Neural cell (in vitro differentiated cells): Measurements from ENCODE around the gene ACTL9.

ENCODE experiments used
- EP300 ChIP-seq: fragments of 450-650 bp; conservative IDR thresholded peaks from 2 replicates; pipeline ENCODE4 v1.6.1; 2014; ENCODE audit warnings: antibody characterized with exemption, mild to moderate bottlenecking, moderate library complexity; ENCODE audit not compliant: poor library complexity, severe bottlenecking
- EZH2 ChIP-seq: fragments of 200-600, 300-800 bp; shearing (Covaris generic), sonication (generic); IDR thresholded peaks from 2 replicates; pipeline ENCODE4 v1.6.1; 2014; ENCODE audit warnings: antibody characterized with exemption, low read length, borderline replicate concordance, mild to moderate bottlenecking; ENCODE audit not compliant: insufficient read depth, poor library complexity, severe bottlenecking
- MXI1 ChIP-seq: fragments of 450-650 bp; conservative IDR thresholded peaks from 2 replicates; pipeline ENCODE4 v1.6.1; 2014; ENCODE audit warnings: antibody characterized with exemption, mild to moderate bottlenecking; ENCODE audit not compliant: poor library complexity, severe bottlenecking
- POLR2AphosphoS5 ChIP-seq: IDR thresholded peaks from 2 replicates; pipeline ENCODE4 v1.6.1; 2012
- RAD21 ChIP-seq: fragments of 450-650 bp; conservative IDR thresholded peaks from 2 replicates; pipeline ENCODE4 v1.6.1; 2014; ENCODE audit warnings: antibody characterized with exemption, mild to moderate bottlenecking, moderate library complexity
- TAF1 ChIP-seq: IDR thresholded peaks from 2 replicates; pipeline ENCODE4 v1.6.1; 2012; ENCODE audit warnings: low read depth
- TF ChIP-seq, protein P1 (sequence below): fragments of 450-650 bp; IDR thresholded peaks from 2 replicates; pipeline ENCODE4 v1.5.1; 2014; ENCODE audit warnings: antibody characterized with exemption, mild to moderate bottlenecking, moderate library complexity; ENCODE audit not compliant: poor library complexity, severe bottlenecking

DNA sequence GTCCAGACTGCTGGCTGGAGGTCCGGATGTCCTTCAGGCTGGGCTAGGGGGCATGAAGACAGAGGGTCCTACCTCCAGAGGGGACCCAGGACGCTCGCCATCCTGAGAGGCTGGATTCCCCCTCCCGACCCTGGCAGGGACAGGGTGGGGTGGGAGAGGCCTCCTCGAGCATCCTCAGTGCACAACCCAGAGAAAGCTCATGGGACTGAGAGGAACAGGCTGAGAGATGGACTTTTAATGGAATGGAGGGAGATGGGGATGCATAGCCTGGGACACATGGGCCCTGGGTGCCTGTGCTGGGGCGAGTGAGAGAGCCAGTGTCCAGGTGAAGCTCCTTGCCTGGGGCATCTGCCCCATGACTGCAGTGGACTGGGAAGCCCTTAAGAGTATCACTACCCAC is 3.1 kb downstream of the ACTL9 start:
- TF ChIP-seq, protein P1, sequence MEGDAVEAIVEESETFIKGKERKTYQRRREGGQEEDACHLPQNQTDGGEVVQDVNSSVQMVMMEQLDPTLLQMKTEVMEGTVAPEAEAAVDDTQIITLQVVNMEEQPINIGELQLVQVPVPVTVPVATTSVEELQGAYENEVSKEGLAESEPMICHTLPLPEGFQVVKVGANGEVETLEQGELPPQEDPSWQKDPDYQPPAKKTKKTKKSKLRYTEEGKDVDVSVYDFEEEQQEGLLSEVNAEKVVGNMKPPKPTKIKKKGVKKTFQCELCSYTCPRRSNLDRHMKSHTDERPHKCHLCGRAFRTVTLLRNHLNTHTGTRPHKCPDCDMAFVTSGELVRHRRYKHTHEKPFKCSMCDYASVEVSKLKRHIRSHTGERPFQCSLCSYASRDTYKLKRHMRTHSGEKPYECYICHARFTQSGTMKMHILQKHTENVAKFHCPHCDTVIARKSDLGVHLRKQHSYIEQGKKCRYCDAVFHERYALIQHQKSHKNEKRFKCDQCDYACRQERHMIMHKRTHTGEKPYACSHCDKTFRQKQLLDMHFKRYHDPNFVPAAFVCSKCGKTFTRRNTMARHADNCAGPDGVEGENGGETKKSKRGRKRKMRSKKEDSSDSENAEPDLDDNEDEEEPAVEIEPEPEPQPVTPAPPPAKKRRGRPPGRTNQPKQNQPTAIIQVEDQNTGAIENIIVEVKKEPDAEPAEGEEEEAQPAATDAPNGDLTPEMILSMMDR: no peak
- no peak for TF ChIP-seq EZH2
- no peak for TF ChIP-seq POLR2AphosphoS5
- no peak for TF ChIP-seq EP300
- no peak for TF ChIP-seq RAD21
- TF ChIP-seq MXI1: no peak
- no peak for TF ChIP-seq TAF1
